IPS-18c (cell line): Measurements from ENCODE around the gene CHRNA3.

ENCODE experiments used
- H3K4me3 ChIP-seq: 2 replicates; pipeline ENCODE4 v1.7.0; 2013; ENCODE audit warnings: low read depth, mild to moderate bottlenecking, low read length, moderate library complexity; ENCODE audit not compliant: insufficient read depth
- H3K9me3 ChIP-seq: one replicate; pipeline ENCODE4 v1.6.1; 2013; ENCODE audit warnings: mild to moderate bottlenecking, low read length, moderate library complexity; ENCODE audit not compliant: control insufficient read depth, insufficient read depth

CHRNA3 gene

GRCh38 chr15:78640527-78641101, 19.8 kb upstream of the CHRNA3 start:
- H3K4me3 ChIP-seq = peak overlapping the region; percentile 77
- H3K9me3 ChIP-seq = no peaks in the 10 kb centered on the region

- Histone ChIP-seq H3K9me3 (no peaks in the 10 kb centered on the region), H3K4me3 (no peak overlapping the region)
These were observed 18.0 kb upstream of the CHRNA3 start for GRCh38 chr15:78638658-78639314.

GRCh38 chr15:78637776-78638435, 17.1 kb upstream of the CHRNA3 start:
- Histone ChIP-seq H3K4me3 (no peak overlapping the region), H3K9me3 (no peaks in the 10 kb centered on the region)

GRCh38 chr15:78636378-78636859, 15.6 kb upstream of the CHRNA3 start:
- Histone ChIP-seq H3K4me3 (no peak overlapping the region), H3K9me3 (no peaks in the 10 kb centered on the region)

GRCh38 chr15:78635346-78635745, 14.6 kb upstream of the CHRNA3 start:
- Histone ChIP-seq H3K9me3 (no peaks in the 10 kb centered on the region), H3K4me3 (no peak overlapping the region)

- Histone ChIP-seq H3K9me3 (no peaks in the 10 kb centered on the region), H3K4me3 (no peak overlapping the region)
These were observed 13.7 kb upstream of the CHRNA3 start for GRCh38 chr15:78634210-78635145.

GRCh38 chr15:78633348-78633747, 12.6 kb upstream of the CHRNA3 start:
- Histone ChIP-seq H3K4me3 (no peak overlapping the region), H3K9me3 (no peaks in the 10 kb centered on the region)

GRCh38 chr15:78630886-78631633, 10.3 kb upstream of the CHRNA3 start:
- H3K4me3 ChIP-seq = no peak overlapping the region
- H3K9me3 ChIP-seq = no peaks in the 10 kb centered on the region

- Histone ChIP-seq H3K4me3 (no peak overlapping the region), H3K9me3 (no peaks in the 10 kb centered on the region)
These were observed 8.9 kb upstream of the CHRNA3 start for GRCh38 chr15:78629716-78630065.

- Histone ChIP-seq H3K9me3 (no peaks in the 10 kb centered on the region), H3K4me3 (no peak overlapping the region)
These were observed 8.4 kb upstream of the CHRNA3 start for GRCh38 chr15:78629031-78629715.

GRCh38 chr15:78628227-78628626, 7.4 kb upstream of the CHRNA3 start:
- H3K4me3 ChIP-seq = no peak overlapping the region
- no peaks in the 10 kb centered on the region for H3K9me3 ChIP-seq

- H3K9me3 ChIP-seq = no peaks in the 10 kb centered on the region
These were observed 6.6 kb upstream of the CHRNA3 start for GRCh38 chr15:78627348-78627747.

GRCh38 chr15:78626381-78626995, 5.7 kb upstream of the CHRNA3 start:
- Histone ChIP-seq H3K9me3 (no peaks in the 10 kb centered on the region), H3K4me3 (no peak overlapping the region)

More at GRCh38 chr15:78627348-78627747, 6.6 kb upstream of the CHRNA3 start:
- no peak overlapping the region for H3K4me3 ChIP-seq

- H3K4me3 ChIP-seq = no peak overlapping the region
- H3K9me3 ChIP-seq = no peaks in the 10 kb centered on the region
These were observed 4.9 kb upstream of the CHRNA3 start for GRCh38 chr15:78625606-78626280.
